Subcutaneous adipose tissue (tissue), 4 donors: Measurements from ENCODE around the gene NUBPL. TPM values are rescaled to one million over a fixed set of nuclear protein-coding genes. Genes with fewer than 3 reads are reported as not detected.

Experiments
- CTCF ChIP-seq: fragments of 450-650 bp; IDR thresholded peaks from one replicate; pipeline ENCODE4 v1.5.1; 2016; ENCODE audit warnings: low read depth, mild to moderate bottlenecking, control low read depth, antibody characterized with exemption, moderate library complexity
- total RNA-seq, 4 donors: library from RNA; depleted of rRNA; stranded (reverse); fragments of >200 nt; gene quantifications; one replicate each; pipeline ENCODE4 v1.1.0, GENCODE V29; 2016

The NUBPL gene
- total RNA-seq, 4 donors from 2014 or later, result 11.7 to 25.1 (median 12.7) TPM

GRCh38 chr14:31696378-31696777 is 135.2 kb downstream of the NUBPL start:
- no peak for TF ChIP-seq CTCF

- no peak for TF ChIP-seq CTCF
Observed at GRCh38 chr14:31699809-31700208, 138.6 kb downstream of the NUBPL start.

- no peak for TF ChIP-seq CTCF
Observed at GRCh38 chr14:31700282-31701074, 139.3 kb downstream of the NUBPL start.

GRCh38 chr14:31702130-31702529 is 140.9 kb downstream of the NUBPL start:
- TF ChIP-seq CTCF, result no peak

GRCh38 chr14:31703056-31703455 is 141.9 kb downstream of the NUBPL start:
- no peak for TF ChIP-seq CTCF

GRCh38 chr14:31705731-31706130 is 144.5 kb downstream of the NUBPL start:
- TF ChIP-seq CTCF, result no peak

GRCh38 chr14:31712244-31713127 is 151.3 kb downstream of the NUBPL start:
- TF ChIP-seq CTCF, result no peak
